UCSD-AML1 (cell line): ENCODE data around the gene MICU1.
"Not testable (repeated sequence)": the region's sequence is repeated elsewhere in the genome, so short reads cannot be mapped to it uniquely, and the experiment has no call there.

Experiments
- DNase-seq: peaks from one replicate; lab custom pipeline; 2025; ENCODE audit not compliant: unreplicated experiment; lab: John Stamatoyannopoulos, UW

The MICU1 gene

GRCh38 chr10:72564596-72564995, 61.3 kb downstream of the MICU1 start:
- no peak for DNase-seq

- DNase-seq = no peak
These were observed 62.4 kb downstream of the MICU1 start for GRCh38 chr10:72563327-72563932.

- no peak for DNase-seq
These were observed 64.1 kb downstream of the MICU1 start for GRCh38 chr10:72561745-72562166.

GRCh38 chr10:72557362-72557761, 68.5 kb downstream of the MICU1 start:
- DNase-seq = no peak

- no peak for DNase-seq
These were observed 73.0 kb downstream of the MICU1 start for GRCh38 chr10:72552857-72553256.

- no peak for DNase-seq
These were observed 75.6 kb downstream of the MICU1 start for GRCh38 chr10:72550239-72550638.

GRCh38 chr10:72545546-72545945, 80.3 kb downstream of the MICU1 start:
- no peak for DNase-seq

- not testable (repeated sequence) for DNase-seq
These were observed 82.0 kb downstream of the MICU1 start for GRCh38 chr10:72543855-72544254.

- no peak for DNase-seq
These were observed 83.5 kb downstream of the MICU1 start for GRCh38 chr10:72542396-72542815.

- no peak for DNase-seq
These were observed 84.5 kb downstream of the MICU1 start for GRCh38 chr10:72541337-72541736.

GRCh38 chr10:72540193-72540807, 85.6 kb downstream of the MICU1 start:
- DNase-seq = no peak

GRCh38 chr10:72539137-72539536, 86.7 kb downstream of the MICU1 start:
- DNase-seq = no peak

GRCh38 chr10:72525689-72526088, 100.2 kb downstream of the MICU1 start:
- no peak for DNase-seq

GRCh38 chr10:72525277-72525676, 100.6 kb downstream of the MICU1 start:
- no peak for DNase-seq

- no peak for DNase-seq
These were observed 101.4 kb downstream of the MICU1 start for GRCh38 chr10:72524489-72524888.

GRCh38 chr10:72523932-72524396, 101.9 kb downstream of the MICU1 start:
- no peak for DNase-seq

- DNase-seq = no peak
These were observed 102.8 kb downstream of the MICU1 start for GRCh38 chr10:72523062-72523461.

- no peak for DNase-seq
These were observed 108.6 kb downstream of the MICU1 start for GRCh38 chr10:72517244-72517643.

GRCh38 chr10:72515455-72515854, 110.4 kb downstream of the MICU1 start:
- DNase-seq = no peak

- no peak for DNase-seq
These were observed 112.0 kb downstream of the MICU1 start for GRCh38 chr10:72513910-72514309.

- no peak for DNase-seq
These were observed 114.4 kb downstream of the MICU1 start for GRCh38 chr10:72511459-72511858.

- DNase-seq = no peak
These were observed 115.9 kb downstream of the MICU1 start for GRCh38 chr10:72509941-72510340.
